ENCODE results near the gene UBE2V1. TPM values are rescaled to one million over a fixed set of nuclear protein-coding genes. Genes with fewer than 3 reads are reported as not detected.

UBE2V1 gene
- total RNA-seq, 1 donor from 2014 or later: 109 TPM

- H3K4me3 ChIP-seq (ENCODE audit: low read depth, low read length): no peak overlapping the region
- TF ChIP-seq CTCF (conservative IDR thresholded peaks at IDR 0.05; ENCODE audit: low read depth, low read length): no peak
- no peak for DNase-seq (ENCODE audit: low read depth)
Measured at GRCh38 chr20:50037123-50037522, 75.8 kb downstream of the UBE2V1 start.

GRCh38 chr20:50036703-50037102 is 76.2 kb downstream of the UBE2V1 start:
- no peak for TF ChIP-seq CTCF (conservative IDR thresholded peaks at IDR 0.05; ENCODE audit: low read depth, low read length)
- no peak for DNase-seq (ENCODE audit: low read depth)

GRCh38 chr20:50034567-50035180 is 78.3 kb downstream of the UBE2V1 start:
- no peak overlapping the region for H3K4me3 ChIP-seq (ENCODE audit: low read depth, low read length)
- DNase-seq (ENCODE audit: low read depth): no peak
- no peak for TF ChIP-seq CTCF (conservative IDR thresholded peaks at IDR 0.05; ENCODE audit: low read depth, low read length)

More at GRCh38 chr20:50036703-50037102, 76.2 kb downstream of the UBE2V1 start:
- no peak overlapping the region for H3K4me3 ChIP-seq (ENCODE audit: low read depth, low read length)

GRCh38 chr20:50032955-50033666 is 79.8 kb downstream of the UBE2V1 start:
- H3K4me3 ChIP-seq (ENCODE audit: low read depth, low read length): no peak overlapping the region
- DNase-seq (ENCODE audit: low read depth): no peak
- TF ChIP-seq CTCF (conservative IDR thresholded peaks at IDR 0.05; ENCODE audit: low read depth, low read length): no peak

Other genes with a start within 250 kb of the UBE2V1 start
- gene SPATA2, start 197.6 kb downstream of the UBE2V1 start, total RNA-seq: 3.2 and 5.3 TPM in 2 replicates
- gene RNF114, start 176.8 kb downstream of the UBE2V1 start, total RNA-seq: 152 and 157 TPM in 2 replicates
- gene SNAI1, start 130.2 kb downstream of the UBE2V1 start, total RNA-seq: 1.4 and 2.0 TPM in 2 replicates
- gene PEDS1, start 40.6 kb upstream of the UBE2V1 start, total RNA-seq: 43.2 and 46.6 TPM in 2 replicates
- 24.9 and 27.1 TPM in 2 replicates for gene CEBPB, start 77.7 kb upstream of the UBE2V1 start, total RNA-seq